Measurements from ENCODE around the gene USP30.

Gene USP30

DNA sequence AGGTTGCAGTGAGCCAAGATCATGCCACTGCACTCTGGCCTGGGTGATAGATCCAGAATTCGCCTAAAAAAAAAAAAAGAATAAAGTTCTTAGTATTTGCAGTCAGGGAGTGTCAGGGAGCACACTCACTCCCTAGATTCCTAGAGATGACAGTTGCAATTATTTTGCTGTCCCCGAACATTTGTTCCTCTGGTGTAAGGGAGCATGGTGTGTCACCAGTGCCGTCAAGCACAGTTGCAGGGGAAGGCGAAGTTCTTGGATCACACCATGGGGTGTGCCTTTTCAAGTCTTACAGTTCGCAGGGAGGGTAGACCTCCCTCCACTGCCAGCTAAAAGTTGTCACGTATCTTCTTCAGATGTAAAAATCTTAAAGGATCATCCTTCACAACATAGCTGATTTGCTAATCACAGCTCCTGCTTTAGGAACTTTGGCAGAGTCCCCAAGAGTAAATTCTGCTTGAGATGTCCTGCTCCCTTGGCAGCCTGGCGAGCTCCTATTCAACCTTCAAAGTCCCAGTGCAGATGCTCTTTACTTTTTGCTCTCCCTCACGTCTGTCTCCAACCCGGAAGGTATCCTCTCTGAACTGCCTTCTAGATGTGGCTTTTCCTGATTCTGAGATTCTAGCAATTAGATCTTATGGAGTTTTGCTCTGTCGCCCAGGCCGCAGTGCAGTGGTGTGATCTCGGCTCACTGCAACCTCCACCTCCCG is 75.3 kb downstream of the USP30 start:
- DNase-seq (ENCODE audit: low read depth) = no peak

DNA sequence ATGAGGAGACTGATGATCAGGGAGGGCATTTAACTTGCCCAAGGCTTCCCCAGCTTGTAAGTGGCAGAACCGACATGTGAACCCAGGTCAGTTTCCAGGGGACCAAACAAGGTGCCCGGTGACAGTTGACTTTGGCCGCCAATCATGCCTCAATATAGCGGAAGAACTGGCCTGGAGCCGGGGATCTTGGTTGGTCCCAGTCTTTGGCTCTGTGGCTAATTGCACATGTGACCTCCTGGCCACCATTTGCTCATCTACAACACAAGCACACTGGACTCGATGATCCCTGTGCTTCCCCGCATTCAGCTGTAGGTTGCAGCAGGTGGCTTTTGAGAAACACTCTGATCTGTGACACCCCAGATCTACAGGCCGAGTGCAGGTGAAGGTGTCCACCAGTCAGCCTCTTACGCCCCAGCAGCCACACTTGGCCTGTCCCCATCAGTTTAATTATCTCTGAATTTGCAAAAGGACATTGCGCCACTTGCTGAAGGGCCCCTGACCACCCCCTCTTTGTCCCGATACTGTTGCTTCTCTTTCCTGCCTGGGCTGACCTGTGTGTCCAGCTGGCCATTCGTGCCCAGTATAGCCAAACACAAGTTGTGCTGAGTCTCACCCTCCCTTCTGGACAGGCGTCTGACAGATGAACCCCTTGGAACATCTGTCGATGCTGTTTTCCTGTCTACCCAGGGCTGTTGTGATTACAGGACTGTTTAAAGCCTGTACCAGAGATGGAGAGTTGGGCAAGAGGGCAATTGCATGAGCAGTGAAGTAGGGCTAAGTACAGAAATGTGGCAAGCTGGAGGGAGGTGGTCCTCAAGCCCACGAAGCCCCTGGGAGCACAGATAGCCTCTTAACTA is 78.1 kb downstream of the USP30 start:
- no peak for DNase-seq (ENCODE audit: low read depth)

DNA sequence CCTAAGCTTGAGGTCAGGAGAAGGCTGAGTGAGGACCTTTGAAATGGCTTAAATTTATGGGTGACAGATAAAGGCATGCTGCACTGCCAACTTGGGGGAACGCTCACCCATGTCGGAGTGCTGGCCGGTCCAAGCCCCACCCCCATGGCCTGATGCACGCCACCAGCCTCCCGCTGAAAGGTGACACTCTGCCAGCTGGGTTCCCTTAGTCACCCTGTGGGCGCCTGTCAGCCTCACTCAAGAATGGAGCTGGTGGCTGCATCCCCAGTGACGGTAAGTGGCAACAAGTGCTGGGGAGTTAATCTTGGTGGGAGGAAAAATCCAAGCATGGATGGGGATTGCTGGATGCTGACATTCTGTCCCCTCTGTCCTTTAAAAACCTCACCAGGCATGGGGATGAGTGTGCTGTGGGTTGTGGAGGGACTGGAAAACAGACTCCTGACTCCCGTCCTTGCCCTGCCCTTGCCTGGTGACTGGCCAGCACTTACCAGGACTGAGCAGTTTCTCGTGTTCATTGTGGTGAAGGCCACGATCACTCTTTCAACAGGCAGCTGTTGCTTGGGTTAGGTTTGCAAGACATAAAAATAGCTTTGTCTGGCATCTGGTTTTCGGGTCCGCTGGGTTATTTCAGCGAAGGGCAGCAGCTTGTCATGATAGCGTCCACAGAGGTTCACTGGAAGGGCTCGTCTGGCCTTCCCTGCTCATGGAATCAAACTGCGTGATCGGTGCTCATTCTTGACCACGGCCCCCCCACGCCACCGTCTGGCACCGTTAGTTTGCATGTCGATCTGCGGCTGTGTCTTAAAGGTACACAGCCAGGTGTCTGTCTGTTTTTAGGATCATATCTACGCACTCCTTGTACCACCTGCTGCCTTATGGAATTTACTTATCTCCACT is 79.0 kb downstream of the USP30 start:
- DNase-seq (ENCODE audit: low read depth) = no peak

DNA sequence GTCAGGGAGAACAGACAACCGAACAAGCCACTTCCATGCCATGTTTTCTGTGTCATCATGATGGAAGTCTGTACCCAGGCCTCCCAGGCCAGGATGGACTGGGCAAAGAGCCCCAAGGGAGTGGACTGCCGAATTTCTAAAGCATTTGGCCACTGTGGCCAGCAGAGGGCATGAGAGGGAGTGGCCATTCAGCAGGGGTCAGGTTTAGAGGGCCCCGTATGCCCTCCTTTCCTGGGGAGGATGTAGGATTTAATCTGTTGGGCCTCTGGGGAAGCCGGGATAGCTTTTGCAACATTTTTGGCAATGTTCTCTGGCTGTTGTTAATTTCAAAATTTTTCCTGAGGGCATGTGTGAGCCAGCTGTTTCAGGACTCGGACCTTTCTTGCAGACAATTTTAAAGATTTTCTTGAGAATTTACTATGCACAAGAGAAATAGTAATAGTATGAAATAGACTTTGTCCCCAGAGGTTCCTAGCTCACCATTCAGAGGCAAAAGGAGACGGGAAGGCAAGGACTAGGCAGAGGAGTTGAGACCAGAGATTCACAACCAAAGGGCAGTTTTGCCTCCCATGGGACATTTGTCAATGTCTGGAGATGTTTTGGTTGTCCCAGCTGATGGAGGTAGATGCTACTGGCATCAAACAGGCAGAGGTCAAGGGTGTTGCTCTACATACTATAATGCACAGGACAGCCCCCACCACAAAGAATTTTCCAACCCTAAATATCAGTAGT is 82.0 kb downstream of the USP30 start:
- no peak for DNase-seq (ENCODE audit: low read depth)

DNA sequence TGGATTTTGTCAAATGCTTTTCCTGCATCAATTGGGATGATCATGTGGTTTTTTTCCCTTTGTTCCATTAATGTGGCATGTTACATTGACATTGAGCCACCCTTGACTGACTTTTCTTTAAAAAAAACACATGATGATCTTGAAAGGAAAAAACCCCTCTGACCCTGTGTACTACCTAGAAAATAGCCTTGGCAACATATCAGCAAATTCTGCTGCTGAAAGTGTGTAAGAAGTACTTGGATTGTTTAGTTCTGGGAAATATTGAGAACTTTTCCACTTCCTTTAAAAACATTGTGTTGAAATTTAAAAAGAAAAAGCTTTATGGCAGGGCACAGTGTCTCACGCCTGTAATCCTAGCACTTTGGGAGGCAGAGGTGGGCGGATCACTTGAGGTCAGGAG is 84.7 kb downstream of the USP30 start:
- no peak for DNase-seq (ENCODE audit: low read depth)

Measured in stromal cell of bone marrow (primary cell).